H1 (cell line): ENCODE measurements around the gene PDHB. TPM values are rescaled to one million over a fixed set of nuclear protein-coding genes. Genes with fewer than 3 reads are reported as not detected.
A peak's percentile ranks its signal among the peaks of the same experiment; 100 is the strongest.

Experiments
- CTCF ChIA-PET: fragments of 300-600 bp; sonication (Branson Sonifier 250); formaldehyde crosslinking; loops from one replicate; lab custom pipeline; 2021; ENCODE audit not compliant: partially characterized antibody; lab: Charles Lee
- POLR2A ChIA-PET: fragments of 300-600 bp; sonication (Branson Sonifier 250); formaldehyde crosslinking; loops from one replicate; lab custom pipeline; 2021; ENCODE audit warnings: inconsistent platforms; ENCODE audit not compliant: partially characterized antibody; lab: Charles Lee
- DNase-seq, 2 experiments: peaks; one replicate each; pipeline versions ENCODE4 v3.0.0 to v3.0.0-alpha.2; 2010 to 2022; ENCODE audit warnings: low spot score in 2 of 2, low read depth in 1 of 2, mixed read lengths in 1 of 2
- FAIRE-seq: peaks from 2 replicates; lab custom pipeline; 2011; peaks lifted over from hg19 to GRCh38; lab: Jason Lieb, UNC
- H2AFZ ChIP-seq: 2 replicates; pipeline ENCODE4 v1.8.1; 2012; ENCODE audit warnings: low read length, inconsistent platforms
- H2AK5ac ChIP-seq: 2 replicates; pipeline ENCODE4 v1.6.1; 2013; ENCODE audit warnings: low read depth, low read length
- H2BK120ac ChIP-seq: replicated peaks from 2 replicates; pipeline ENCODE3; 2013; ENCODE audit warnings: low read depth, low read length, inconsistent platforms
- H2BK12ac ChIP-seq: 2 replicates; pipeline ENCODE4 v1.6.1; 2013; ENCODE audit warnings: low read depth, low read length
- H2BK15ac ChIP-seq: 2 replicates; pipeline ENCODE4 v1.6.1; 2013; ENCODE audit warnings: low read length
- H2BK20ac ChIP-seq: 2 replicates; pipeline ENCODE4 v1.6.1; 2013; ENCODE audit warnings: low read length
- H2BK5ac ChIP-seq: 2 replicates; pipeline ENCODE4 v1.6.1; 2013; ENCODE audit warnings: low read depth, low read length
- H3K14ac ChIP-seq: 2 replicates; pipeline ENCODE4 v1.6.1; 2013; ENCODE audit warnings: inconsistent platforms; ENCODE audit not compliant: insufficient read length
- H3K18ac ChIP-seq: 2 replicates; pipeline ENCODE4 v1.6.1; 2013; ENCODE audit warnings: low read length; ENCODE audit errors: extremely low read depth
- H3K23ac ChIP-seq: 2 replicates; pipeline ENCODE4 v1.6.1; 2013; ENCODE audit warnings: inconsistent platforms; ENCODE audit not compliant: insufficient read length
- H3K23me2 ChIP-seq: 2 replicates; pipeline ENCODE4 v1.6.1; 2013; ENCODE audit warnings: low read depth, low read length
- H3K27ac ChIP-seq: 2 replicates; pipeline ENCODE4 v1.6.1; 2011; ENCODE audit warnings: low read depth, low read length, inconsistent platforms
- H3K27me3 ChIP-seq, 4 experiments: replicated peaks in 1 of 4; 1 replicate in 1 of 4; 2 replicates in 3 of 4; pipeline versions ENCODE4 v1.6.1 to v1.8.1; 2011 to 2013; ENCODE audit warnings: low read length in 3 of 4, mild to moderate bottlenecking in 3 of 4, inconsistent platforms in 2 of 4, mixed read lengths in 2 of 4, moderate library complexity in 1 of 4; ENCODE audit not compliant: control insufficient read depth in 3 of 4, insufficient read depth in 3 of 4; ENCODE audit errors: extremely low read depth in 1 of 4
- H3K36me3 ChIP-seq, 4 experiments: 2 replicates each; pipeline versions ENCODE4 v1.6.1 to v1.8.1; 2011 to 2013; ENCODE audit warnings: mild to moderate bottlenecking in 4 of 4, low read length in 3 of 4, moderate library complexity in 2 of 4, control low read depth in 1 of 4, inconsistent platforms in 1 of 4; ENCODE audit not compliant: insufficient read depth in 4 of 4, control insufficient read depth in 2 of 4
- H3K4ac ChIP-seq: replicated peaks from 2 replicates; pipeline ENCODE3; 2013; ENCODE audit warnings: low read length, low read depth, mixed read lengths, inconsistent platforms; ENCODE audit not compliant: insufficient read length
- H3K4me1 ChIP-seq, 4 experiments: replicated peaks in 1 of 4; 1 replicate in 1 of 4; 2 replicates in 3 of 4; pipeline versions ENCODE4 v1.6.1 to v1.8.1; 2011 to 2013; ENCODE audit warnings: low read length in 3 of 4, inconsistent platforms in 2 of 4, mixed read lengths in 1 of 4; ENCODE audit not compliant: insufficient read depth in 4 of 4, control insufficient read depth in 3 of 4
- H3K4me2 ChIP-seq, 2 experiments: 2 replicates each; pipeline versions ENCODE4 v1.6.1 to v1.8.1; 2011 to 2013; ENCODE audit warnings: low read depth in 2 of 2, low read length in 2 of 2, control low read depth in 1 of 2, inconsistent platforms in 1 of 2, mild to moderate bottlenecking in 1 of 2; ENCODE audit not compliant: insufficient read depth in 1 of 2
- H3K4me3 ChIP-seq, 4 experiments: fragments of 200-600, 300-600 bp in 1 of 4; sonication (generic), shearing (Covaris generic), sonication (Bioruptor Twin) in 1 of 4; 2 replicates each; pipeline versions ENCODE4 v1.5.1 to v1.8.1; 2011 to 2016; ENCODE audit warnings: low read length in 4 of 4, low read depth in 3 of 4, control low read depth in 2 of 4, inconsistent platforms in 2 of 4, mild to moderate bottlenecking in 2 of 4, mixed read lengths in 1 of 4, moderate library complexity in 1 of 4; ENCODE audit not compliant: insufficient read depth in 2 of 4; ENCODE audit errors: extremely low read depth in 1 of 4
- H3K56ac ChIP-seq: replicated peaks from 2 replicates; pipeline ENCODE3; 2013; ENCODE audit warnings: low read depth, mild to moderate bottlenecking, mixed read lengths, low read length, inconsistent platforms; ENCODE audit not compliant: insufficient read length
- H3K79me1 ChIP-seq: 2 replicates; pipeline ENCODE4 v1.6.1; 2013; ENCODE audit warnings: low read depth, low read length, control low read depth
- H3K79me2 ChIP-seq, 2 experiments: 2 replicates each; pipeline versions ENCODE4 v1.6.1 to v1.8.1; 2012 to 2013; ENCODE audit warnings: low read length in 2 of 2, mild to moderate bottlenecking in 2 of 2, inconsistent platforms in 1 of 2; ENCODE audit not compliant: insufficient read depth in 2 of 2, control insufficient read depth in 1 of 2
- H3K9ac ChIP-seq, 4 experiments: replicated peaks in 1 of 4; 1 replicate in 1 of 4; 2 replicates in 3 of 4; pipeline versions ENCODE4 v1.6.1 to v1.8.1; 2011 to 2013; ENCODE audit warnings: low read depth in 3 of 4, low read length in 3 of 4, control low read depth in 2 of 4, mild to moderate bottlenecking in 2 of 4, moderate library complexity in 2 of 4, inconsistent platforms in 1 of 4; ENCODE audit errors: extremely low read depth in 1 of 4
- H3K9me3 ChIP-seq, 2 experiments: 2 replicates each; pipeline versions ENCODE4 v1.6.1 to v1.8.1; 2012 to 2013; ENCODE audit warnings: mild to moderate bottlenecking in 2 of 2, moderate library complexity in 2 of 2, control low read depth in 1 of 2, inconsistent platforms in 1 of 2, low read depth in 1 of 2, low read length in 1 of 2, mixed read lengths in 1 of 2; ENCODE audit not compliant: insufficient read depth in 2 of 2
- H4K20me1 ChIP-seq, 2 experiments: replicated peaks in 1 of 2; 2 replicates each; pipeline versions ENCODE3 to v1.8.1; 2011 to 2013; ENCODE audit warnings: inconsistent platforms in 2 of 2, low read length in 2 of 2, mild to moderate bottlenecking in 1 of 2; ENCODE audit not compliant: insufficient read depth in 2 of 2, control insufficient read depth in 1 of 2
- H4K5ac ChIP-seq: 2 replicates; pipeline ENCODE4 v1.6.1; 2013; ENCODE audit warnings: low read length, low read depth, mixed read lengths, inconsistent platforms; ENCODE audit not compliant: insufficient read length
- H4K8ac ChIP-seq: 2 replicates; pipeline ENCODE4 v1.8.0; 2013; ENCODE audit warnings: mild to moderate bottlenecking, moderate library complexity, low read length, inconsistent platforms; ENCODE audit not compliant: insufficient read depth; ENCODE audit errors: extremely low read depth
- H4K91ac ChIP-seq: replicated peaks from 2 replicates; pipeline ENCODE3; 2013; ENCODE audit warnings: low read length, mixed read lengths, inconsistent platforms; ENCODE audit not compliant: insufficient read length
- POLR2AphosphoS5 ChIP-seq: IDR thresholded peaks from 2 replicates; pipeline ENCODE4 v1.6.1; 2011; ENCODE audit warnings: low read depth, low read length
- POU5F1 ChIP-seq: IDR thresholded peaks from 2 replicates; pipeline ENCODE4 v1.6.1; 2011; ENCODE audit warnings: low read depth, mild to moderate bottlenecking, low read length, moderate library complexity
- TAF1 ChIP-seq: IDR thresholded peaks from 2 replicates; pipeline ENCODE4 v1.6.1; 2011; ENCODE audit warnings: mild to moderate bottlenecking, low read depth, low read length
- WGBS, 2 experiments: shearing (Covaris generic) in 1 of 2; methylation state at CpG; one replicate each; pipeline versions ENCODE4 v1.1.6 to v1.1.7; 2013 to 2015; ENCODE audit warnings: low lambda C conversion rate in 2 of 2, mixed read lengths in 2 of 2, inconsistent platforms in 1 of 2, low coverage in 1 of 2, missing lambda C conversion rate in 1 of 2; ENCODE audit not compliant: insufficient replicate concordance in 2 of 2, insufficient coverage in 1 of 2, insufficient read length in 1 of 2; ENCODE audit errors: extremely low coverage in 1 of 2, missing lambda C conversion rate in 1 of 2; 5-methylcytosine and 5-hydroxymethylcytosine counted together
- polyA plus RNA-seq, 7 experiments: library from polyadenylated mRNA; depleted of rRNA in 3 of 7; stranded (reverse) in 5 of 7; unstranded in 2 of 7; fragments of >200 nt in 5 of 7; fragments of 200-250 nt in 2 of 7; gene quantifications; 1 replicate in 5 of 7; 2 replicates in 1 of 7; 4 replicates in 1 of 7; pipeline versions ENCODE4 v1.2.1 to v1.2.3, GENCODE V29; 2011 to 2013; ENCODE audit warnings: missing spikeins in 2 of 7, mixed read lengths in 2 of 7
- total RNA-seq: library from RNA; stranded (reverse); fragmentation: NEBNext Ultra II Directional; extraction: Animal tissue kit (Norgen Biotek cat#: 25700); gene quantifications from 2 replicates; pipeline ENCODE4 v1.2.1, GENCODE V29; 2021

PDHB gene
- total and polyA plus RNA-seq, 2 of the 8 experiments (the other 6 are each of a cell fraction or from before 2014, with no cell fraction given), result 90.4 to 140 TPM

GRCh38 chr3:58466899-58467563, 33.4 kb upstream of the PDHB start:
- no peak for TF ChIP-seq POLR2AphosphoS5
- TF ChIP-seq POU5F1, result no peak
- TF ChIP-seq TAF1, result no peak
- Histone ChIP-seq H3K9ac (no peak overlapping the region), H3K4me3 (no peak overlapping the region), H3K79me2 (no peaks in the 10 kb centered on the region), H3K23ac (no peak overlapping the region), H3K4me1 (peaks cover 0 to 11% (median 6%) of the 10 kb centered on the region in 4 experiments; a peak in 5 of 7 replicates), H3K36me3 (no peaks in the 10 kb centered on the region), H2BK12ac (no peak overlapping the region), H3K56ac (no peak overlapping the region), H2AK5ac (no peak overlapping the region), H3K18ac (no peak overlapping the region), H4K20me1 (no peaks in the 10 kb centered on the region), H2BK120ac (no peak overlapping the region), H3K9me3 (no peaks in the 10 kb centered on the region), H3K4me2 (no peak overlapping the region), H3K79me1 (no peaks in the 10 kb centered on the region), H3K27me3 (no peaks in the 10 kb centered on the region), H3K27ac (no peak overlapping the region), H3K23me2 (no peaks in the 10 kb centered on the region), H2BK15ac (no peak overlapping the region), H3K4ac (no peak overlapping the region), H2BK5ac (no peak overlapping the region), H3K14ac (no peak overlapping the region), H4K5ac (no peak overlapping the region), H4K91ac (peak overlapping the region; percentile 50), H4K8ac (no peak overlapping the region), H2BK20ac (no peak overlapping the region), H2AFZ (no peak overlapping the region)
- FAIRE-seq, result no peak
- no peak for DNase-seq
- POLR2A ChIA-PET, result no interaction called here
- CTCF ChIA-PET, result interaction anchor here (0.6 to 2.2 kb wide), 7 partner anchors 41 to 485 kb away, joined by 3 to 5 read pairs (median 3); partner anchors contain the start of genes HTD2 and RPP14
- 90% methylated on average over 4 of the region's 4 CpGs; no CpG with 5 or more reads in 1 of the 2 experiments for WGBS, 2 experiments
